Activated T-helper 1 cell treated with anti-CD3 and anti-CD28 coated beads, Interleukin-2, amount 50 U/mL, for 16 hours (primary cell): ENCODE results near the gene TNFRSF13B.
"Not testable (repeated sequence)": the region's sequence is repeated elsewhere in the genome, so short reads cannot be mapped to it uniquely, and the experiment has no call there.

ENCODE experiments used
- DNase-seq, 2 donors: peaks; one replicate each; pipeline ENCODE4 v3.0.0-alpha.2; 2020; ENCODE audit warnings: low read depth in 1 of 2, low spot score in 1 of 2

Gene TNFRSF13B

GRCh38 chr17:16961022-16961421 lies 10.9 kb downstream of the TNFRSF13B start:
- not testable (repeated sequence) for DNase-seq

- DNase-seq, result not testable (repeated sequence)
Observed at GRCh38 chr17:16955011-16955410, 16.9 kb downstream of the TNFRSF13B start.

GRCh38 chr17:16954521-16954920 lies 17.4 kb downstream of the TNFRSF13B start:
- no peak for DNase-seq

GRCh38 chr17:16953841-16954240 lies 18.1 kb downstream of the TNFRSF13B start:
- no peak for DNase-seq

GRCh38 chr17:16953347-16953746 lies 18.6 kb downstream of the TNFRSF13B start:
- DNase-seq, result no peak

GRCh38 chr17:16952401-16952800 lies 19.5 kb downstream of the TNFRSF13B start:
- no peak for DNase-seq

GRCh38 chr17:16950488-16950887 lies 21.4 kb downstream of the TNFRSF13B start:
- DNase-seq, result no peak

- DNase-seq, result no peak
Observed at GRCh38 chr17:16948587-16949376, 23.1 kb downstream of the TNFRSF13B start.

- no peak for DNase-seq
Observed at GRCh38 chr17:16947470-16947869, 24.4 kb downstream of the TNFRSF13B start.

GRCh38 chr17:16945663-16946218 lies 26.2 kb downstream of the TNFRSF13B start:
- DNase-seq, result no peak

GRCh38 chr17:16945136-16945482 lies 26.8 kb downstream of the TNFRSF13B start:
- no peak for DNase-seq

- DNase-seq, result no peak
Observed at GRCh38 chr17:16944334-16945135, 27.4 kb downstream of the TNFRSF13B start.

- no peak for DNase-seq
Observed at GRCh38 chr17:16943541-16944333, 28.2 kb downstream of the TNFRSF13B start.

- DNase-seq, result no peak
Observed at GRCh38 chr17:16943032-16943352, 28.9 kb downstream of the TNFRSF13B start.

- DNase-seq, result no peak
Observed at GRCh38 chr17:16942141-16943031, 29.5 kb downstream of the TNFRSF13B start.

GRCh38 chr17:16941072-16942036 lies 30.6 kb downstream of the TNFRSF13B start:
- no peak for DNase-seq

- no peak for DNase-seq
Observed at GRCh38 chr17:16940116-16940881, 31.6 kb downstream of the TNFRSF13B start.

- DNase-seq, result no peak
Observed at GRCh38 chr17:16939606-16940115, 32.3 kb downstream of the TNFRSF13B start.
